NCI-H2171 treated with DMSO at 0.1 percent for 48 hours (cell line): ENCODE measurements around the gene SNED1.

Source experiments
- DNase-seq: peaks from one replicate; lab custom pipeline; 2025; lab: John Stamatoyannopoulos, UW

The SNED1 gene

GRCh38 chr2:241068136-241068941, 69.9 kb downstream of the SNED1 start:
- no peak for DNase-seq

GRCh38 chr2:241068942-241069810, 70.8 kb downstream of the SNED1 start:
- DNase-seq: no peak

- no peak for DNase-seq
These were observed 71.4 kb downstream of the SNED1 start for GRCh38 chr2:241069821-241070281.

DNA sequence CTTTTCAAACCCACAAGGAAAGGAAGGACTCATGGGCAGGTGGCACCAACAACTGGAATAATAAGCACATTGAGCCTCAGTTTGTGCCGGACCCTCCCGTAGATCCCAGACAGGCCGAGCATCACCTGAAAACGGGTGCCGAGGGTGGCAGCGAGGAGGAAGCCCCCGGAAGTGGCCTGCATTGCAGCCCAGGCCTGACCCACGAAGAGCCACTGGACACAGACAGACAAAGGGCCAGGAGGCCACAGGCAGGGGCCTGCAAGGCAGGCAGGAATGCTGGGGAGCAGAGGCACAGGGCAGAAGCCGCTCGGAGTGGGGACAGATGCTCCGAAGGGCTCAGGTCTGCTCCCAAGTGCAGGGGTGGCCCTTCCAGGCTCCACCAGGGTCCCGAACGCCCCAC, 71.9 kb downstream of the SNED1 start:
- DNase-seq: no peak

DNA sequence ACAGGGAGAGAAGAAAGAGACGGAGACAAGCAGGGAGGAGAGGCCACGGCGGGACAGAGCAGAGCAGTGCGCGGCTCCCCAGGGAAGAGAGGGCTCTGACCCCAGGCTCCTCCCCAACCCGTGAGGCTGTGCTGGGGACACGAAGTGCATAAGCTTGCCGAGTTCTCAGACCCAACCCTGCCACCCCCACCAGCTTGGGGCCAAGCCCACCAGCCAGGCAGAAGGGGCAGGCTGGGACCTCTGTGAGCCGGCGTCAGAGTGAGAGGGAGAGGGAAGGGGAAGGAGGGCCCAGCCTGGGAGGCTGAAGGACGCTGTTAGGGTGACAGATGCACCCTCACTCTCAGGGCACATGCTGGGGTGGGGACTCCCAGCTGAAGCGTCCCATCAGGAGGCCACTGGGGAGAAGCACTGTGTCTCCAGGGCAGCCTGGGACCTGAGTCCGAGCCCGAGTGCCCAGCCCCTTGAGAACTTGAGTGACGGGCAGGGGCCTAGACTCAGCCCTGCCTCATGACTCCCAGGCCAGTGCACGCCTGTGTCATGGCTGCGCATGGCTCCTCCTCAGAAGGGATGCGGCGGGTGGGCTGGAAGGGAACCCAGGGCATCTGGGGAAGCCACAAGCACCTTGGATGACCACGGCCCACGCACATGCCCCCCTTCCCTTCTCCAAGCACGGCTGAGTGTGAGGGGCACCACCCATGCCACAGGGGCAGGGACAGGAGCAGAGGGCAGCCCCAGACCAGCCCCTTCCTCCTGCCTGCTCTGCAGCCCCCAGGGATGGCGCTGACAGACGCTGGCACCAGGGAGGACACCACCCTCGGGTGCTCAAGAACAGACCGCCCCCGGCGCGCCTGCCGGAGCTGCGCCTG, 72.6 kb downstream of the SNED1 start:
- DNase-seq: no peak

- no peak for DNase-seq
These were observed 73.3 kb downstream of the SNED1 start for GRCh38 chr2:241071677-241072111.

DNA sequence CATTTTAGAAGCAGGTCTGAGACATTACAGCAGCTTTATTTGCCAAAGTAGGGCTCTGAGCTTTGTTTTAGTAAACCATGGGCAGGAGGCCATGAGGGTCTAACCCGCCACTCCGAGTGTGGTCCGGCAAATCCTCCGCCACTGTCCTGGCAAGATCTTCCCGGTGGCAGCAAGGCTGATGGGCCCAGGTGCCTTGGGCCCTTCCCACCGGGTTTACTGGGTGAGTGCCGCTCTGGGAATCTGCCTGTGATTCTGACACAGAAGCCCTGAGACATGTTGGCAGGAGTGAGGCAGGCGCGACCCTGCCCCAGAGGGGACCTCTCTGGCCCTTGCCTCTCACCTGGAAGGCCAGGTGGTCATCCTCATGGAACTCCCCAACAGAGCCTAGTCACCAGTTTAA, 73.7 kb downstream of the SNED1 start:
- DNase-seq: no peak

- DNase-seq: no peak
These were observed 74.2 kb downstream of the SNED1 start for GRCh38 chr2:241072553-241073165.

- DNase-seq: no peak
These were observed 75.0 kb downstream of the SNED1 start for GRCh38 chr2:241073166-241074064.

- DNase-seq: no peak
These were observed 75.8 kb downstream of the SNED1 start for GRCh38 chr2:241074065-241074818.

DNA sequence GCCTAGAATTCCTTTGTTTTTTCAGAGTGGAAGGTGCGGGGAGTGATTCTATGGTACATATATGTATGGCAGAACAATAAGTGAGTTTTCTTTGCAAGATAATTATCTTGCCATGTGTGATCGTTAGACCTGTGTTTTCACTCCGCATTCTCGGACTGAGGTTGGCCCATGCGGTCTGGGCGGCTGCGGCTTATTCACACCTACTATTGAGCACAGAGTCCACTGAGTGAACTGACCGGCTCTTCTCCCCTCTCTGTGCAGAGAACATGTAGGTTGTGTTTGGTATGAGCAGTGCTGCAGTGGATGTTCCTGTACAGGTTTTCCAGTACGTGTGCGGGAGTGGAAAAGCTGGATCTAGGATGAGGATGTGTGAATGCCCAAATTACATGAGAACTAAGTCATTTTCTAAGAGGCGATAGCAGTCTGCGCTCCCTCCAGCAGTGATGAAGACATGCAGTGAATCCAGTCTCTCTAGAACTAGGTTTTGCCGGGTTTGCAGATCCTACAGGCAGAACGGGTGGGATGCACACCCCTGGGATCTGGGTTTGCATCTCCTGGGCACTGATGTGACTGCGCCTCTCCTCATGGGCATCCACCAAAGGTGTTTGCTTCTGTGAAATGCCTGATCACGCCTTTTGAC, 76.6 kb downstream of the SNED1 start:
- no peak for DNase-seq

- no peak for DNase-seq
These were observed 82.2 kb downstream of the SNED1 start for GRCh38 chr2:241080405-241081189.

- no peak for DNase-seq
These were observed 82.8 kb downstream of the SNED1 start for GRCh38 chr2:241081190-241081642.

DNA sequence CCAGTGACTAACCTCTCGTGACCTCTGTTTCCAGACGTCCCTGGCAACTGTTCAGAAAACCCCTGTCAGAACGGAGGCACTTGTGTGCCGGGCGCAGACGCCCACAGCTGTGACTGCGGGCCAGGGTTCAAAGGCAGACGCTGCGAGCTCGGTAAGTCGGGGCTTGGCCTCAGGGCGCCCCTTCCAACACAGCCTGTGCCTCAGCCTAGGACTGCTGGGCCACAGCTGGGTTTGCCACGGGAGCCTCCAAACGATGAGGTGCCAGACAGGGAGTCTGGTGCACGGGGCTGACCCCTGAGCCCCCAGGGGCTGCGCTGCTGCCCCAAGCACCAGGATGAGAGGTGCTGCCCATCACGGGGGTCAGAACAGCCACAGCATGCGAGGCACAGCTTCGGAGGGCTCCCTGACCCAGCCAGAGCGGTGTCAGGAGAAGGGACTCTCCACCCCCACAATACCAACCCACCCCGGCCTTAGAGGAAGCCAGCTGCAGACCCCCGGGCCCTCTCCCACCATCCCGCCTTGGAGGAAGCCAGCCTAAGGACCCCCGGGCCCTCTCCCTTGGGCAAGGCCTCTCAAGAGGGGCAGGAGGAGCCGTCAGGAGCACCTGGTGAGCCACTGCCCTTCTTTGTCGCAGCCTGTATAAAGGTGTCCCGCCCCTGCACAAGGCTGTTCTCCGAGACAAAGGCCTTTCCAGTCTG, 83.4 kb downstream of the SNED1 start:
- DNase-seq: no peak

GRCh38 chr2:241082341-241083090, 84.1 kb downstream of the SNED1 start:
- no peak for DNase-seq

- no peak for DNase-seq
These were observed 84.6 kb downstream of the SNED1 start for GRCh38 chr2:241083091-241083415.

DNA sequence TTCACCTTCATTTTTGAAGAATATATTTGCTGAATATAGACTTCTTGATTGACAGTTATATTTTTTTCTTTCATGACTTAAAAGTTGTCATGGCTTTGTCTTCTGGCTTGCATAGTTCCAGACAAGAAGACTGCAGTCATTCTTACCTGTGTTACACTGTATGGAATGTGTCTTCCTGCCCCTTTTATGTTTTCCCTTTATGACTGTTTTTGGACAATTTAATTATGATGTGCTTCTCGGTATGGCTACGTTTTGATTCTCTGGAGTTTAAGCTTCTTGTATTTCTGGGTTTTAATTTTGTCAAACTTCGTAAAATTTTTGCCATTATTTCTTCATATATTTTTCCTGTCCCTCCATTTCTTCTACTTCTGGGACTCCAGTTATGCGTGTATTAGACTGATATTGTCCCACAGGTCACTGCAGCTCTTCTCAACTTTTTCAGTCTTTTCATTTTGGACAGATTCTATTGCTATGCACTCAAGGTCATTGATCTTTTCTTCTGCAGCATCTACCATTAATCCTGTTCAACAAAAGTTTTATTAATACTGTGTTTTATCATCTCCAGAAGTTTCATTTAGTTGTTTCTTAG, 86.5 kb downstream of the SNED1 start:
- DNase-seq: no peak
